BE2C (cell line): ENCODE data around the gene SRMS.

Experiments used
- DNase-seq: peaks from one replicate; pipeline ENCODE4 v3.0.0-alpha.2; 2020
- H3K27me3 ChIP-seq: fragments of 250-450 bp; sonication (Bioruptor Pico); 2 replicates; pipeline ENCODE4 v1.5.1; 2020; ENCODE audit warnings: mild to moderate bottlenecking
- H3K36me3 ChIP-seq: fragments of 250-450 bp; sonication (Bioruptor Pico); 2 replicates; pipeline ENCODE4 v1.5.1; 2020; ENCODE audit warnings: mild to moderate bottlenecking
- H3K4me1 ChIP-seq: fragments of 250-450 bp; sonication (Bioruptor Pico); 2 replicates; pipeline ENCODE4 v1.5.1; 2020
- H3K4me3 ChIP-seq: 2 replicates; pipeline ENCODE4 v1.5.1; 2011; ENCODE audit warnings: low read depth, low read length
- H3K9me3 ChIP-seq: fragments of 250-450 bp; sonication (Bioruptor Pico); 2 replicates; pipeline ENCODE4 v1.5.1; 2020
- TF ChIP-seq, protein P1 (sequence below): IDR thresholded peaks from 2 replicates; pipeline ENCODE4 v1.5.1; 2012; ENCODE audit warnings: mild to moderate bottlenecking, low read depth, low read length

Gene SRMS

DNA sequence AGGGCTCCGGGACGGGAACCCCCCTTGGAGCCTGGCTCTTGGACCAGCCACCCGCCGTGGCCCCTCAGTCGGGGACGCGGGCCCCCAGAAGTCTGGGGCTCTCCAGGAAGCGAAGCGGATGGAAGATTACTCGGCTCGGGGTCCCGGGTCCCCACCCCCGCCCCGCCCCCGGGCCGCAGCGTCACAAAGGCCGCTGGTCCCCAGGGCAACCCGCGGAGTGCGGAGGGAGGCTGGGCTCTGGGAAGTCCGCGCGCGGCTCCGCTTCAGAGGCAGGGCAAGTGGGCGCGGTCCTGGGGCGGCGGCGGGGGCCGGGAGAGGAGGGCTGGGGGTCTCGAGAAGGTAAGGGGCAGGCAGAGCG, 6.4 kb upstream of the SRMS start, which contains the start of gene FNDC11:
Gene FNDC11 (plus strand): TSS at position 227 of the 358 bp plus-strand sequence. CDS start 1,505 bp downstream, outside the sequence.
- peak; percentile 80 for DNase-seq
- TF ChIP-seq, protein P1, sequence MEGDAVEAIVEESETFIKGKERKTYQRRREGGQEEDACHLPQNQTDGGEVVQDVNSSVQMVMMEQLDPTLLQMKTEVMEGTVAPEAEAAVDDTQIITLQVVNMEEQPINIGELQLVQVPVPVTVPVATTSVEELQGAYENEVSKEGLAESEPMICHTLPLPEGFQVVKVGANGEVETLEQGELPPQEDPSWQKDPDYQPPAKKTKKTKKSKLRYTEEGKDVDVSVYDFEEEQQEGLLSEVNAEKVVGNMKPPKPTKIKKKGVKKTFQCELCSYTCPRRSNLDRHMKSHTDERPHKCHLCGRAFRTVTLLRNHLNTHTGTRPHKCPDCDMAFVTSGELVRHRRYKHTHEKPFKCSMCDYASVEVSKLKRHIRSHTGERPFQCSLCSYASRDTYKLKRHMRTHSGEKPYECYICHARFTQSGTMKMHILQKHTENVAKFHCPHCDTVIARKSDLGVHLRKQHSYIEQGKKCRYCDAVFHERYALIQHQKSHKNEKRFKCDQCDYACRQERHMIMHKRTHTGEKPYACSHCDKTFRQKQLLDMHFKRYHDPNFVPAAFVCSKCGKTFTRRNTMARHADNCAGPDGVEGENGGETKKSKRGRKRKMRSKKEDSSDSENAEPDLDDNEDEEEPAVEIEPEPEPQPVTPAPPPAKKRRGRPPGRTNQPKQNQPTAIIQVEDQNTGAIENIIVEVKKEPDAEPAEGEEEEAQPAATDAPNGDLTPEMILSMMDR: no peak
- Histone ChIP-seq H3K36me3 (no peaks in the 10 kb centered on the region), H3K4me3 (peak within 1 kb of the TSS; percentile 66), H3K4me1 (peaks cover 9% of the 10 kb centered on the region; the same call in 1 of the 2 replicates), H3K27me3 (no peaks in the 10 kb centered on the region), H3K9me3 (no peaks in the 10 kb centered on the region)

DNA sequence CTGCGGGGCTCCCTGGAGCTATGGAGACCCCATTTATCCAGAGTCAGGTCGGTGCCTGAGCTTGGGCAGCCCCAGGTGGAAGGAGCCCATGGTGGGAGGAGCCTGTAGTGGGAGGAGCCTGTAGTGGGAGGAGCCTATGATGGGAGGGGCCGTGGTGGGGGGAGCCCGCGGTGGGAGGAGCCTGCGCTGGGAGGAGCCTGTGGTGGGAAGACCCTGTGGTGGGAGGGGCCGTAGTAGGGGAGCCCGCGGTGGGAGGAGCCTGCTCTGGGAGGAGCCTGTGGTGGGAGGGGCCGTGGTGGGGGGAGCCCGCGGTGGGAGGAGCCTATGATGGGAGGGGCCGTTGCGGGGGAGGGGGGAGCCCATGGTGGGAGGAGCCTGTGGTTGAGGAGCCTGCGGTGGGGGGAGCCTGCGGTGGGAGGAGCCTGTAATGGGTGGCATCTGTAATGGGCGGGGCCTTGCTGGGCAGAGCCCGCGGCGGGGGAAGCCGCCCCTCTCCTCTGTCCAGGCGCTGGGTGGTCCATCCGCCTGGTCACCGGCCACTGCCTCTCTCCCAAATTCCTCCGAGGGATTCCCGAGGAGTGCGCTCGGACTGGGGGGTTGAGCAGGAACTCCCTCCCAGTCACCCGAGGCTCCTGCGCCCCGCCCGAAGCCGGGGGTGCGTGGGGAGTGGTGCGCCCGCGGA, 5.8 kb upstream of the SRMS start:
- Histone ChIP-seq H3K4me3 (peak overlapping the region; percentile 66), H3K4me1 (peaks cover 9% of the 10 kb centered on the region; the same call in 1 of the 2 replicates), H3K36me3 (no peaks in the 10 kb centered on the region), H3K27me3 (no peaks in the 10 kb centered on the region), H3K9me3 (no peaks in the 10 kb centered on the region)
- peak; percentile 95 for DNase-seq
- TF ChIP-seq, protein P1: no peak

DNA sequence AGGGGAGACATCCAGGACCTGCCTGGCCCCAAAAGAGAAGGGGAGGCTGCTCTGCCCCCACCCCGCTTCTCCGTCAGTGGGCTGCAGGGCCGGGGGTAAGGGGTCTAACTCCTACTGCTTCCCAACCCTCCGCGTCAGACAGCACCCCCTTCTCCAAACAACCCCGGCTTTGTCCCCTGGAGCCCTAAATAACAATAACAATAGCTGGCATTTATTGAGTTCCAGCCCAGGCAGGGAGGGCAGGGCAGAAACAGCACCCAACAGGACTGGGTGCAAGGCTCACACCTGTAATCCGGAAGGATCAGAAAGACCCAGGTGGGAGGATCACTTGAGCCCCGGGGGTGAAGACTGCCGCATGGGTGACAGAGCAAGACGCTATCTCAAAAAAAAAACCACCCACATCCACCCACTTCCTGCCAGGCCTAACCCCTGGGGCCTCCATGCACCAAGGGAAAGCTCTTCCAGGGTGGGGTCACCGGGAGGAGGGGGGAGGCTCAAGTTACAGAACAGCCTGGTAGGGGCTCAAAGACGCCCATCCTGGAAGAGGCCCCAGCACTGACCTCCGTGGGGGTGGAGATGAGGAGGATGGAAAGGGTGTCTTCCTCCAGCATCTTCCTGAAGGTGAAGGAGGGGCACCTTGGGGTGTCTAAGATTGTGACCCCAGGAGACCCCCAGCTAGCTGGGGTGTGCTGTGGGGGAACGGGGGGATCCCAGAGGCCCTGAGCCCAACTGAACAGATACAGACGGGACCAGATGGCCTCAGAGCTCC, 5.1 kb upstream of the SRMS start:
- Histone ChIP-seq H3K36me3 (no peaks in the 10 kb centered on the region), H3K4me1 (peaks cover 9% of the 10 kb centered on the region; the same call in 1 of the 2 replicates), H3K9me3 (no peaks in the 10 kb centered on the region), H3K4me3 (no peak overlapping the region), H3K27me3 (no peaks in the 10 kb centered on the region)
- no peak for DNase-seq
- TF ChIP-seq, protein P1: no peak

DNA sequence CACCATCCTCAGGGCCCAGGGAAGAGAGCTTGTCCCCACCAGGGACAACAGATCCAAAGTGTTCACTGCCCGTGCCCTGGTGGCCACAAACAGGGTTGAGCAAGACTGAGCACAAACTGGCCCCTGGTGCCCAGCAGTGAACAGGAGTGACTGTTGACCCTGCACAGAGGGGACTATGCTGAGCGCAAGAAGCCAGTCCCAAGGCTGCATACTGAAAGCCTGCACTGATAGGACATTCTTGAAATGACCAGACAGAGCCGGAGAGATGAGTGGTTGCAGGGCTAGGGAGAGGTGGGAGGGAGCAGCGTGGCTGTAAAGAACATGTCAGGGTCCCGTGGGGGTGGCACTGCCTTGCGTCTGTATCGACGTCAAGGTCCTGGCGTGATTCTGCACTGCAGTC, 3.5 kb upstream of the SRMS start:
- Histone ChIP-seq H3K27me3 (no peaks in the 10 kb centered on the region), H3K4me1 (peaks cover 9% of the 10 kb centered on the region; the same call in 1 of the 2 replicates), H3K36me3 (no peaks in the 10 kb centered on the region), H3K4me3 (no peak overlapping the region), H3K9me3 (no peaks in the 10 kb centered on the region)
- TF ChIP-seq, protein P1: no peak
- DNase-seq: peak; percentile 60

DNA sequence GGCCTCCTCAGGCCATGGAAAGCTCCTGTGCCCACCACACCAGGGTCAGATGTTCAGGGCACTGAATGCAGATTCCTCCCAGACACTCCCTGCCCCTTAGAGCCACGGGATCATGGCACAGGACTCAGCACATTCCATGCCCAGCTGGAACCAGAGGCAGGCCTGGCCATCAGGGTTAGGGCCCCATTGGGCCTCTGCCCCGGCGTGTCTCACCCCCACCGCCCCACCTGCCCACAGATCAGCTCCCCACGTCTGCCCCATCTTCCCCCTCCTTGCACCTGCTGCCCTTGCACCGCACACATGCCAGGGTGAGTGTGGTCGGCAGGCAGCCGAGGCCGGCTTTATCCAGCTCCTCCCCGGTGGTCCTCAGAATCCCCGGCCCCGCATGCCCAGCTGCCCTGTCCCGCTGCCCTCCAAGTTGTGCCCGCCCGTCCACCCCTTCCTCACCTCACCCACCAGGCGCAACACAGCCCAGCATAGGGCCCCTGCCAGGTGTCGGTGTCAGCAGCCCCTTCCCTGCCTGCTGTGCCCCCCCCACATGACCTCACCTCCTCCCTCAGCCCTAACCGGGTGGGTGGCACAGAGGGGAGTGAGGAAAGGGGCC, 2.2 kb upstream of the SRMS start:
- no peaks in the 10 kb centered on the region for H3K27me3 ChIP-seq
- H3K36me3 ChIP-seq: no peaks in the 10 kb centered on the region
- TF ChIP-seq, protein P1: no peak
- no peaks in the 10 kb centered on the region for H3K9me3 ChIP-seq
- no peak overlapping the region for H3K4me3 ChIP-seq
- H3K4me1 ChIP-seq: peaks cover 9% of the 10 kb centered on the region; the same call in 1 of the 2 replicates
- no peak for DNase-seq
